Measurements from ENCODE around the gene IL4I1. TPM values are rescaled to one million over a fixed set of nuclear protein-coding genes. Genes with fewer than 3 reads are reported as not detected.

The IL4I1 gene
- polyA plus RNA-seq, 1 of the 3 experiments (the other 2 are of a cell fraction) = 0.35 TPM

DNA sequence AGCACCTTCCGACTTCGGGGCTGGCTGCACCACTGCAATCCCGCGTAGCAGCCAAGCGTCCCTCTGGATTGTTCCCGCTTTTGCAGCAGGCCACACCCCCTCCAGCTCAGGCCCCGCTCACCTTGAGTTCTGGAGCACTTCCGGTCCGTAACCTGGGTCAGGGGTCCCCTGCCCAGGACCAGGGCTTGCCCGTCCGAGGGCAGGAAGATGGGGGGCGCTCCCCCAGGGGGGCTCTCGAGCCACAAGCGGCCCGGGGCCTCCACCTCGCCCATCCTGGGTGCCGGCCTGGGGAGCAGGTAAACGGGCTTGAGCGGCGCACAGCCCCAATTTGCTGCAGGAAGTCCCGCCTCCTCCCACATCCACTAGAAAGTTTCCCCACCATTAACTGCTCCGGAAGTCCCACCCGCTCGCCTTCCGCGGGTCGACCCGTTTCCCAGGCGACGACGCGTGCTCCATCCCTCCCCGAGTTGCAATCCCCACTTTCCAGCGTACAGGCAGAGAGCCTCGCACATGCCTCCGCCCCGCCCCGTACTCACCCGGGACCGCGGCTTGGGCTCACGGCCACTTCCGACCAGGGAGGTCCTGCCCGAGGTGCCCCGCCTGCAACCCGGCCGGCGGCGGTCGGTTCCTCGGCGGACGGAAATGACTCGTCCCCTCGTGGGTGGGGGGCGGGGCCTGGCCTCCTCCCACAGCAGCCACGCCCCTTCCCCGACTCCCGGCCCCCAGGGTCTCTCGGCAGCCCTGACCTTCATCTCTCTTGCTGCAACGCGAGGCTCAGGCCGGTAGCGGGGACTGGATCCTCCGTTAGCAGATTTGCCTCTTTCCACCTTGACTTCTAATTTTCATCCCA, 29.5 kb downstream of the IL4I1 start, which contains the start of gene PNKP (continued):
- TF ChIP-seq, protein P1, sequence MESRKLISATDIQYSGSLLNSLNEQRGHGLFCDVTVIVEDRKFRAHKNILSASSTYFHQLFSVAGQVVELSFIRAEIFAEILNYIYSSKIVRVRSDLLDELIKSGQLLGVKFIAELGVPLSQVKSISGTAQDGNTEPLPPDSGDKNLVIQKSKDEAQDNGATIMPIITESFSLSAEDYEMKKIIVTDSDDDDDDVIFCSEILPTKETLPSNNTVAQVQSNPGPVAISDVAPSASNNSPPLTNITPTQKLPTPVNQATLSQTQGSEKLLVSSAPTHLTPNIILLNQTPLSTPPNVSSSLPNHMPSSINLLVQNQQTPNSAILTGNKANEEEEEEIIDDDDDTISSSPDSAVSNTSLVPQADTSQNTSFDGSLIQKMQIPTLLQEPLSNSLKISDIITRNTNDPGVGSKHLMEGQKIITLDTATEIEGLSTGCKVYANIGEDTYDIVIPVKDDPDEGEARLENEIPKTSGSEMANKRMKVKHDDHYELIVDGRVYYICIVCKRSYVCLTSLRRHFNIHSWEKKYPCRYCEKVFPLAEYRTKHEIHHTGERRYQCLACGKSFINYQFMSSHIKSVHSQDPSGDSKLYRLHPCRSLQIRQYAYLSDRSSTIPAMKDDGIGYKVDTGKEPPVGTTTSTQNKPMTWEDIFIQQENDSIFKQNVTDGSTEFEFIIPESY (IDR thresholded peaks at IDR 0.05; ENCODE audit: borderline replicate concordance, low read depth) = no peak
- TF ChIP-seq EP300 (IDR thresholded peaks at IDR 0.05; ENCODE audit: borderline replicate concordance in 1 of 2, low read depth in 1 of 2, low read length in 1 of 2) = no peak
- TF ChIP-seq, protein P2, sequence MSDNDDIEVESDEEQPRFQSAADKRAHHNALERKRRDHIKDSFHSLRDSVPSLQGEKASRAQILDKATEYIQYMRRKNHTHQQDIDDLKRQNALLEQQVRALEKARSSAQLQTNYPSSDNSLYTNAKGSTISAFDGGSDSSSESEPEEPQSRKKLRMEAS (IDR thresholded peaks at IDR 0.05; ENCODE audit: low read depth) = peak; percentile 75
- peak; percentile 78; the same call in 1 of the 2 replicates for TF ChIP-seq SIN3A (IDR thresholded peaks at IDR 0.05; ENCODE audit: borderline replicate concordance, low read depth, low read length)
- TF ChIP-seq RFX5 (IDR thresholded peaks at IDR 0.05; ENCODE audit: low read length) = peak; percentile 28; the same call in 1 of the 2 replicates
- TF ChIP-seq TAF1 (IDR thresholded peaks at IDR 0.05; ENCODE audit: borderline replicate concordance, low read depth, low read length) = 0 out of 2 replicates have a peak, but pooled peaks have one; percentile 22

DNA sequence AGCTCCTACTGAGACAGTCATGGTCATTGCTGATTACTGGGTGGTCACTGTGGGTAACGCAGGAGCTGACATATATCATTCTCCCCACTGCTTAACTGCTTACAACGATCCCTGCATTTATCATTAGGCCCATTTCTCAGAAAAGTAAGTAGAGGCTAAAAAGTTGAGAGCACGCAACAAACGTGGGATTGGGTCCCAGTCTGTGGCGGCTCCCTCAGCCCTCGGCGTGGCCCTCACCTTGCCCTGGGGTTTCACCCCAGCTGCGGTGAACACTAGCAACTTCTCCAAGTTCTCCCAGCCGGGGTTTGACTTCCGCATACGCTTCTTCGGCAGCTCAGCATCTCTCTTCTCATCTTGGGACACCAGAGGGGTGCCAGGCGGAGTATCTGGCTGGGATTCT, 31.8 kb downstream of the IL4I1 start:
- peaks cover 25 to 42% of the 10 kb centered on the region in 2 experiments for H3K36me3 ChIP-seq (replicated peaks in 1 of 2; ENCODE audit: control insufficient read depth in 1 of 2, insufficient read depth in 2 of 2, low read length in 1 of 2)
- H3K4me1 ChIP-seq (ENCODE audit: control insufficient read depth in 1 of 2, insufficient read depth in 2 of 2, low read depth in 1 of 2, low read length in 1 of 2) = peaks cover 27 to 34% of the 10 kb centered on the region in 2 experiments; a peak in 3 of 4 replicates
- peak overlapping the region; percentile 96 for H3K4me2 ChIP-seq
- H3K9me2 ChIP-seq = no peaks in the 10 kb centered on the region
- ChIA-PET CTCF (interaction anchor here (1.1 to 3.4 kb wide), 3 partner anchors 11 to 193 kb away, joined by 3 to 20 read pairs (median 4); partner anchors contain the start of gene PTOV1), POLR2A (interaction anchor here (0.6 to 2.6 kb wide), 4 partner anchors 10 to 174 kb away, joined by 3 to 25 read pairs (median 6); partner anchors contain the start of genes CPT1C, FUZ and PTOV1)
- H3F3A ChIP-seq (replicated peaks; ENCODE audit: insufficient read depth) = peaks cover 26% of the 10 kb centered on the region
- H3K27me3 ChIP-seq (ENCODE audit: insufficient read depth) = no peaks in the 10 kb centered on the region
- WGBS (ENCODE audit: low lambda C conversion rate) = 83% methylated on average over 10 of the region's 13 CpGs
- H3K4me3 ChIP-seq (ENCODE audit: low read depth in 2 of 2, low read length in 1 of 2) = peak overlapping the region; percentile 20 to 91; a peak in 3 of 4 replicates
- no peak for DNase-seq
- H4K20me1 ChIP-seq (ENCODE audit: insufficient read depth) = peaks cover 20% of the 10 kb centered on the region
- no peak overlapping the region for H2AFZ ChIP-seq (ENCODE audit: low read depth)
- no peak overlapping the region for H3K27ac ChIP-seq (ENCODE audit: low read depth in 2 of 2, low read length in 1 of 2)
- H3K9ac ChIP-seq = no peak overlapping the region
- TF ChIP-seq NFIC (IDR thresholded peaks at IDR 0.05; ENCODE audit: borderline replicate concordance) (no peak), ELF1 (IDR thresholded peaks at IDR 0.05) (no peak), RAD21 (IDR thresholded peaks at IDR 0.05; ENCODE audit: low read length) (no peak), NRF1 (IDR thresholded peaks at IDR 0.05; ENCODE audit: low read depth, low read length) (no peak), TAF1 (IDR thresholded peaks at IDR 0.05; ENCODE audit: borderline replicate concordance, low read depth, low read length) (no peak), TEAD4 (IDR thresholded peaks at IDR 0.05; ENCODE audit: borderline replicate concordance, insufficient read depth) (no peak), EP300 (IDR thresholded peaks at IDR 0.05; ENCODE audit: borderline replicate concordance in 1 of 2, low read depth in 1 of 2, low read length in 1 of 2) (no peak), GATA2 (CRISPR knock-in tag; IDR thresholded peaks at IDR 0.05) (no peak), FOXM1 (IDR thresholded peaks at IDR 0.05; ENCODE audit: low read depth) (no peak), SIN3A (IDR thresholded peaks at IDR 0.05; ENCODE audit: borderline replicate concordance, low read depth, low read length) (no peak), FOSL2 (IDR thresholded peaks at IDR 0.05; ENCODE audit: borderline replicate concordance, low read depth) (no peak), MEF2A (IDR thresholded peaks at IDR 0.05; ENCODE audit: borderline replicate concordance, low read depth) (no peak), SMC3 (IDR thresholded peaks at IDR 0.05; ENCODE audit: low read depth, low read length) (no peak)
- TF ChIP-seq, protein P3, sequence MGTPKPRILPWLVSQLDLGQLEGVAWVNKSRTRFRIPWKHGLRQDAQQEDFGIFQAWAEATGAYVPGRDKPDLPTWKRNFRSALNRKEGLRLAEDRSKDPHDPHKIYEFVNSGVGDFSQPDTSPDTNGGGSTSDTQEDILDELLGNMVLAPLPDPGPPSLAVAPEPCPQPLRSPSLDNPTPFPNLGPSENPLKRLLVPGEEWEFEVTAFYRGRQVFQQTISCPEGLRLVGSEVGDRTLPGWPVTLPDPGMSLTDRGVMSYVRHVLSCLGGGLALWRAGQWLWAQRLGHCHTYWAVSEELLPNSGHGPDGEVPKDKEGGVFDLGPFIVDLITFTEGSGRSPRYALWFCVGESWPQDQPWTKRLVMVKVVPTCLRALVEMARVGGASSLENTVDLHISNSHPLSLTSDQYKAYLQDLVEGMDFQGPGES (IDR thresholded peaks at IDR 0.05; ENCODE audit: low read depth, low read length) = no peak
- H3K9me3 ChIP-seq = no peaks in the 10 kb centered on the region
- peaks cover 42% of the 10 kb centered on the region for H3K79me2 ChIP-seq (ENCODE audit: insufficient read depth)
